ENCODE measurements around the gene DNAJB12. TPM values are rescaled to one million over a fixed set of nuclear protein-coding genes. Genes with fewer than 3 reads are reported as not detected.
A peak's percentile ranks its signal among the peaks of the same experiment; 100 is the strongest.

DNAJB12 gene
- total and polyA plus RNA-seq, 3 donors from 2014 or later: 50.3 to 57.6 (median 52.4) TPM

- intact Hi-C loops (cut with DNase I; ENCODE audit: low total_unique reads): no loop called here
- no peaks in the 10 kb centered on the region for H3K9me3 ChIP-seq
- no peaks in the 10 kb centered on the region for H3K36me3 ChIP-seq (ENCODE audit: low read depth, missing control alignments)
- H3K27me3 ChIP-seq: no peaks in the 10 kb centered on the region
- peaks cover 51% of the 10 kb centered on the region for H3K4me1 ChIP-seq
- peak overlapping the region; percentile 50 to 78 for H3K27ac ChIP-seq
- TF ChIP-seq POLR2A (IDR thresholded peaks at IDR 0.05): no peak
- no peak for DNase-seq
- H3K4me3 ChIP-seq: no peak overlapping the region
- WGBS, 2 donors: 73 to 76% methylated on average over 12 to 13 of the region's 13 CpGs
Observed at GRCh38 chr10:72321248-72322029, 33.3 kb downstream of the DNAJB12 start.

- TF ChIP-seq CTCF (IDR thresholded peaks at IDR 0.05) (no peak), POLR2A (IDR thresholded peaks at IDR 0.05) (no peak)
- no peaks in the 10 kb centered on the region for H3K36me3 ChIP-seq (ENCODE audit: low read depth, missing control alignments)
- H3K27ac ChIP-seq: peak overlapping the region; percentile 73 to 78
- no peak overlapping the region for H3K4me3 ChIP-seq
- H3K27me3 ChIP-seq: no peaks in the 10 kb centered on the region
- DNase-seq: no peak
- peaks cover 54% of the 10 kb centered on the region for H3K4me1 ChIP-seq
- intact Hi-C loops (cut with DNase I; ENCODE audit: low total_unique reads): no loop called here
- no peaks in the 10 kb centered on the region for H3K9me3 ChIP-seq
- 22 to 39% methylated on average over 11 to 12 of the region's 12 CpGs for WGBS, 2 donors
Observed at GRCh38 chr10:72320676-72321247, 34.0 kb downstream of the DNAJB12 start.

GRCh38 chr10:72319416-72320254 lies 35.1 kb downstream of the DNAJB12 start:
- DNase-seq: peak; percentile 86
- 3 to 4% methylated on average over 13 to 49 of the region's 60 CpGs for WGBS, 2 donors
- H3K27me3 ChIP-seq: no peaks in the 10 kb centered on the region
- intact Hi-C loops (cut with DNase I; ENCODE audit: low total_unique reads): no loop called here
- H3K27ac ChIP-seq: peak overlapping the region; percentile 73 to 78
- H3K36me3 ChIP-seq (ENCODE audit: low read depth, missing control alignments): no peaks in the 10 kb centered on the region
- peaks cover 54% of the 10 kb centered on the region for H3K4me1 ChIP-seq
- TF ChIP-seq POLR2A (IDR thresholded peaks at IDR 0.05) (no peak), CTCF (IDR thresholded peaks at IDR 0.05) (peak in 1 of 3 experiments; percentile 15)
- no peaks in the 10 kb centered on the region for H3K9me3 ChIP-seq
- H3K4me3 ChIP-seq: peak overlapping the region; percentile 31 to 40

GRCh38 chr10:72318418-72319262 lies 36.1 kb downstream of the DNAJB12 start:
- H3K36me3 ChIP-seq (ENCODE audit: low read depth, missing control alignments): no peaks in the 10 kb centered on the region
- H3K4me3 ChIP-seq: peak overlapping the region in 1 of 2 donors; percentile 40
- no peak for DNase-seq
- peaks cover 55% of the 10 kb centered on the region for H3K4me1 ChIP-seq
- no peaks in the 10 kb centered on the region for H3K27me3 ChIP-seq
- intact Hi-C loops (cut with DNase I; ENCODE audit: low total_unique reads): no loop called here
- TF ChIP-seq CTCF (IDR thresholded peaks at IDR 0.05) (no peak), POLR2A (IDR thresholded peaks at IDR 0.05) (no peak)
- peak overlapping the region; percentile 60 to 78 for H3K27ac ChIP-seq
- no peaks in the 10 kb centered on the region for H3K9me3 ChIP-seq
- WGBS, 2 donors: 57 to 63% methylated on average over 10 of the region's 10 CpGs

Data from testis (tissue), 3 donors.